ENCODE results near the gene GPR87.
A peak's percentile ranks its signal among the peaks of the same experiment; 100 is the strongest.

Gene GPR87

GRCh38 chr3:151315846-151316245 is 774 bp downstream of the GPR87 start:
- no peak for DNase-seq (ENCODE audit: low spot score)

GRCh38 chr3:151315136-151315535 is 1.5 kb downstream of the GPR87 start:
- DNase-seq (ENCODE audit: low spot score) = no peak

DNA sequence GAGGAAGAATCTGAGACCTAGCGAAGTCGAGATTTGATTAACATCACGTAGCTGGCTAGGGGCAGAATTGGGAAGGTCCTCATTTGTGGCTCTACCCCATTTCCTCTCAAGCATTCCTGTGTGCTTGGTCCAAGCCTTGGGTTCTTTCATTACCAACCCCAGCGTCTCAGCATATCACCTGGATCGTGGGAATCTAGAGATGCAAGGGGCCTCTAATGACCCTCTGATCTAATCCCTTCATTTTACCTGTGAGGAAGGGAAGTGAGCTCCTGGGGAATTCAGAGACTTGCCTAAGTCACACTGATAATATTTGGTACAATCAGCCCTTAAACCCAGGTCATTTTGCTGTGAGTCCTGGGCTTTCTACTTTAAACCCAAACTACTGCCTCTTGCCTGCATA is 2.0 kb downstream of the GPR87 start:
- no peak for DNase-seq (ENCODE audit: low spot score)

GRCh38 chr3:151314137-151314536 is 2.5 kb downstream of the GPR87 start:
- no peak for DNase-seq (ENCODE audit: low spot score)

GRCh38 chr3:151312972-151313371 is 3.6 kb downstream of the GPR87 start:
- no peak for DNase-seq (ENCODE audit: low spot score)

DNA sequence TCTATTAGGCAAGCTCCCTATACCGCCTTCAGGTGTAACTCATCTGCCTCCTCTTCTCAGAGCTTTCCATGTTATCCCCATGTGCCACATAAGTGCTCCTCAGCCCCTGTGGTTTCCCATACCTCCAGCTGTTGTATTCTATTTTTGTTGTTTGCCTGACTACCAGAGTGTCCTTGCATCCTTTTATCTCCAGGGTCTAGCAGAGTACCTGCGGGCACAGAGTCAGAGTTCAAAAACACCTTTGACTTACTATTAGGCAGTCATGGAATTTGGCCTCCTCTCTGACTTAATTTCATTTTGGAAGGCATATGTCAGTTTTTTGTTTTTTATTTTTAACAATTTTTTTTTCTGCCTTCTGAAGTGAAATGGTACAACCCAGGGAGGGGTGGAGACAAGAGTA is 7.1 kb downstream of the GPR87 start:
- no peak for DNase-seq (ENCODE audit: low spot score)

GRCh38 chr3:151307583-151308488 is 8.8 kb downstream of the GPR87 start:
- DNase-seq (ENCODE audit: low spot score) = no peak

DNA sequence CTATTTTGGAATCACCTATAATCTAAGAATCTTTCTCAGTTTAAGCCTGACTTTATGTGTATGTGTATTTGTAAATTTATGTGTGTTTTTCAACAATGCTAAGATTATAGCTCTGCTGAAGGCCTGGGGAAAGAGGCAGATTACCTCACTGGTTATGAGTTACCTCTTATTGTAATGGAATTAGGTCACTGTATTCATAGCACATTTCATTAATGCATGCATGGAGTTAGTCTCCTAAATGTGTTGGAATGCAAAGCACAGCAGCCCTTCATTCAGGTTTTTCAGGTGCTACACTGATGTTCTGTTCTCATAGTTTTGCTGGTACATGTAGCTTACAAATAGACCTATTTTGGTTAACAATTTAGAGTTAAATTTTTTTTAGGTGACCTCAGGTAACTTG is 9.5 kb downstream of the GPR87 start:
- DNase-seq (ENCODE audit: low spot score) = no peak

GRCh38 chr3:151306168-151306810 is 10.3 kb downstream of the GPR87 start:
- DNase-seq (ENCODE audit: low spot score) = no peak

GRCh38 chr3:151305775-151306151 is 10.9 kb downstream of the GPR87 start:
- no peak for DNase-seq (ENCODE audit: low spot score)

- no peak for DNase-seq (ENCODE audit: low spot score)
Observed at GRCh38 chr3:151305060-151305774, 11.4 kb downstream of the GPR87 start.

DNA sequence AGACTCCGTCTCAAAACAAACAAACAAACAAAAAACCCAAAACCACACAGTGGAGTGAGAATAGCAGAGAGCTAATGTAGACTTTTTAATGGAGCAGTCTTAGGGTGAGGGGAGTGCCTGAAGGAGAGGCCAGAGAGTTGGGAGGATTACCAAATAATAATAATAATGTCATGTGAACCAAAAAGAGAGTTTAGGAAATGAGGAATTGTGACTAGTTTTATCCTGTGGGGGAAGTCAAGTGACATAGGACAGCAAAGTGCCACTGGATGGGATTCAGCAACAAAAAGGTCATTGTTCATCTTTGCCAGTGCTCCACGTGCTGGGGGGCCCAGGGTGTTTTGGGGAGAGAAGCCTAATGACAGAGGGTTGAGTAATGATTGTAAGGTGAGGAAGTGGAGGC is 12.9 kb downstream of the GPR87 start:
- no peak for DNase-seq (ENCODE audit: low spot score)

GRCh38 chr3:151301787-151302186 is 14.8 kb downstream of the GPR87 start:
- DNase-seq (ENCODE audit: low spot score) = no peak

- no peak for DNase-seq (ENCODE audit: low spot score)
Observed at GRCh38 chr3:151300539-151300938, 16.1 kb downstream of the GPR87 start.

DNA sequence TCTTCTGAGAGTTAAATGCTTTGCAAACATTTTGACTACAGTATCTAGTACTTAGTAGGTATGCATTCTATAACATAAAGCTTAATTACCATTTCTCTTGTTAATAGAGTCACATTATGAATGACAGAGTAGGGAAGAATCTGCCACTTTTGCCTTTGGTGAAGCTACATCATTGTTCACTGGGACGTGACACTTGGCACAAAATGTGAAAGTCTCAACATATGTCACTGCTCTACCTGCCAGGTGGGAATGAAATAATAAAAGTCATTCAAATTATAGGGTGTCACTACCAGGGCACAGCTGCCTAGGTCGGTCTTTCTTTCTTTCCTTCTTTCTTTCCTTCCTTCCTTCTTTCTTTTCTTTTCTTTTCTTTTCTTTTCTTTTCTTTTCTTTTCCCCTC is 17.6 kb downstream of the GPR87 start:
- DNase-seq (ENCODE audit: low spot score) = no peak

- no peak for DNase-seq (ENCODE audit: low spot score)
Observed at GRCh38 chr3:151297429-151297828, 19.2 kb downstream of the GPR87 start.

DNA sequence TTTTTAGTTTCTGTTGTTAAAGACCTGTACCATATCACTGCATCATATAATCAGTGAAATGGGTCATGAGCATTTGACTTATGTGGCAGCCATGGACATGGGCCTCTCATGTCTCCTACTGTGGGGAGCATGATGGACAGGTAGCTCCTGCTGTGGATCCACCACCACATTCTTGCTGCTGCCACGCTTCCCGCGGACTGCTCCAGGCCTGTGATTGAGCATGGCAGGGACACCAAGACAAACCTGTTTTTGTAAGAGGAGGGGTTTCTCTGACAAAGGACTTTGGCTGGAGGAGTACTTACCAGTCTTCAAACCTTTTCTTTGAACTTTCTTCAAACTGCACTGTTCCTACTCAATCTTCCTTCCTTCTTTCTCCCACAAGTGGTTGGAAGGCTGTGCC is 20.4 kb downstream of the GPR87 start:
- no peak for DNase-seq (ENCODE audit: low spot score)

DNA sequence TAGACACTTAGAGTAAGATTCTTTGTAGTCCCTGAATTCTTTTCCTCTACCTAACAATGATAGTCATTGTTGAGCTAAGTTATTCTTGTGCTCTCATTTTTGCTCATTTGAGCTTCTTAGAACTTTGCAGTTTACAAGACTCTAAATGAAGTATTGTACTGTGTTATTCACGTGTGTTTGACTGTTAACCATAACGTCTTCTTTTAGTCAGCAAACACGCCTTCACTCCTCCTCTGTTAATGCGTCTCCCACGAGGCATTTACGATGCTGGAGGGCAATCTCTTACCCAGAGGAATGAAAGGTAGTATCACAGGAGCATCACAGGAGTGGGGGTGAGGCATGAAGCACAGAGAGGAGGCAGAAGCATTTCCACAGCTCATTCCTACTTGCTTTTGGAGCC is 23.5 kb downstream of the GPR87 start:
- no peak for DNase-seq (ENCODE audit: low spot score)

- DNase-seq (ENCODE audit: low spot score) = peak; percentile 25
Observed at GRCh38 chr3:151290673-151291072, 25.9 kb downstream of the GPR87 start.

- no peak for DNase-seq (ENCODE audit: low spot score)
Observed at GRCh38 chr3:151289445-151289844, 27.2 kb downstream of the GPR87 start.

DNA sequence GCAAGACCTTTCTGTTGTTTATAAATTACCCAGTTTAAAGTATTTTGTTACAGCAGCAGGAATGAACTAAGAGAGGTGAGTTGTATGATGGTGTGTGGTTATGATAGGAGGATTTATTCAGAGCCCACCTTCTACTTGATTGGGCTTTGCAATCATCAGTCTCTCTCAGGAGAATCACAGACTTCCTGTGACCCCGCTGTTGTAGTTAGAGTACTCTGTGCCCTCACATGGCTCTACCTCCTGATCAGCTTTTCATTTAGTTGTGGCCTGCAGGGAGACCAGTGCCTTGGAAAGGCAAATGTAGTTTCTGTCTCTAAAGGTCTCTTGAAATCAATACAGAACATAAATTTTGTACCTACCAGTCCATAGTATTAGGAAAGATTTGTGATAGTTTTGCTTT is 30.7 kb downstream of the GPR87 start:
- DNase-seq (ENCODE audit: low spot score) = no peak

DNA sequence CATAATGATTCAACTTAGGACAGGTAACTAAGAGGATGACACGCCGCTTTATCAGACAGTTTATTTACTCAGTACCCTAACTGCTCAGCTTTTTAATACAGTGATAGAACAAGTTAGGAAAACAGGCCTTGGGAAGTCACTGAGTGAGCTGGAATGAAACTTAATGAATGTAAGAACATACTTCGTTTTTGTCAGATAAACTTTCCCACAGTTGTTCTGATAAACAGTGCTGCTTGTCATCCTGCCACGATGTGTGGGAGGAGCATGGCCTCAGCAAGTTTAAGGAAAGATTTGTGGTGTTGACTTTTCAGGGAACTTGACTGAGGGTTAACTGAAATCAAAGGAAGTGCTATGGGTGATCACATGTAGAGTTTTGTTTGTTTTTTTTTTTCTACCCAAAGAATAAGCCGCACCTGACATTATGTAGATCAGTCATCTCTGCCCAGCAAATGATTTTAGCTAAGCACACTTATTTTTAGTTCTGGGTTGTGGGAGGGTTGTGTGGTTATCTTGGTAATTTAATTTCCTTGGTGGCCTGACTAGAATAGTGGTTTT is 32.6 kb downstream of the GPR87 start:
- DNase-seq (ENCODE audit: low spot score) = no peak

DNA sequence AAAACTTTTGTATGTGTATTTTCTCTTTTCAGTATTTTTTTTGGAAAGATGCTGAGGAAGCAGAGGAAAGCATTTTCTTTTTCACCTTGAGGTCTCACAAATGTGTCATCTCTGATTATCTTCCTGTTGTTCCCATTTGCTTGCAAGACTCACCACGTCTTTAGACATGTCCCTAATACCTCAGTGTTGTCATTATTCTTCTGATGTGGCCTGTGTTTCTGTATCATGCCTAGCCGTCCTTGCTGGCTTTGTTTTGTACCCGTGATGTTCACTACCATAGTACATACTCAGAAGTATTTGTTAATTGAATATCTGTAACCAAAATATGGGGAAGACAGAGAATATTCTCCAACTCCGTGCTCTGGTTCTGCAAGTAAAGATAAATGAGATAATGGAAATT is 33.2 kb downstream of the GPR87 start:
- no peak for DNase-seq (ENCODE audit: low spot score)
